Measurements from ENCODE around the gene LRBA.

The LRBA gene

DNA sequence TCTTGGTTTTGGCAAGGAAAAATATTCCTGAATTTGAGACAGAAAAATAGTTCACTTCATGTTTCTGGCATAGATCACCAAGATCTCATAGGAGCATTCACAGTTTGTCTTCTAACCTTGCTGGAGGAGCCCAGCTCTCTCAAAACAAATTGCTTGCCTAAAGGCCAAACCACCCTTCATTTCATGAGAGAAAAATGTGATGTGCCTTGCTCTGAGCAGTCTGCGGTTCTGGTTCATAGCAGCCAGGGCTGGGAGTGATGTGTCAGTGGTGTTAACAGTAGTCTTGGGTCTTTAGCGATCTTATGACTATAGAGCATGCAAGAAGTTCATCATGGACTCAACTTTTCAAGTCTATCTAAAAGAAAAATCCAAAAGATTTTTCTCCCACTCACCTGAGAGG is 753.5 kb downstream of the LRBA start:
- DNase-seq (ENCODE audit: insufficient read length, low spot score): no peak
- no peak for FAIRE-seq

- FAIRE-seq (no peak), DNase-seq (ENCODE audit: insufficient read length, low spot score) (no peak)
These were observed 755.1 kb downstream of the LRBA start for GRCh38 chr4:150259861-150260567.

DNA sequence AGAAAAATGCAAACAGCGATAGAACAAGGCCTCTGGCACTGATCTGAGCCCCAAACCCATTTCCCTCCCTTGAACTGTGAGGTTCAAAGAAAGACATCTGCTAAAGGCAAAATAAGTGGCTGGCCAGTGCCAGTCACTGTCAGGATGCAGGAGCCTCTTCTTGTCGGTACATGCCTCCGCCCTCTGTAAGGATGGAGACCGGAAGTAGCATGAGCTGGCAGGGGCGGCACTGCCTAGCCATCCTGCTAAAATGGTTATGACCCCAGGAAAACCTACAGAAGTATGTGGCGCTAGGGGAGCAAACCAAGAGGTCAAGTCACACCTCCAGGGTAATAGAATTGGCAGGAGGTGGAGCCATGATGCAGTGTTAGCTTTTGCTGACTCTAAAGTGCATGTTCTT is 756.5 kb downstream of the LRBA start:
- FAIRE-seq: no peak
- no peak for DNase-seq (ENCODE audit: insufficient read length, low spot score)

- FAIRE-seq (no peak), DNase-seq (ENCODE audit: insufficient read length, low spot score) (no peak)
These were observed 758.0 kb downstream of the LRBA start for GRCh38 chr4:150256841-150257730.

DNA sequence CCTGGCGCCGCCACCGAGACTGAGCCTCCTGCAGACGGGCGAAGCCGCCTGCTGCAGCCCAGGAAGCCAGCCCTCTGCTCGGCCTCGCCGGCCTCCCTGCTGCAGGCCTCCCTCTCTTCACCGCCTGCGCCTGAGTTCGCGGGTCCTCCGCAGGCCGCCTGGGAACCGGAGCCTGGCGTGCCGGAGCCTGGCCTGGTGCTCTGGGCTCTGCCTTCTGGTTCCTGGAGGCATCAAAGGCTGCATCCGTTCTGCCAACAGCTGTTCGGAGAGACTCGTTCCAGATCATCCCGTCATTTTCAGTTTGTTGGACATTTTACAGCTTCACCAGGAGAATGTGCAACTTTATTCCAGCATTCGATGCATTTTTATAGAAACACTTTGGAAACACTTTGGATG is 758.9 kb downstream of the LRBA start:
- no peak for DNase-seq (ENCODE audit: insufficient read length, low spot score)
- FAIRE-seq: no peak

DNA sequence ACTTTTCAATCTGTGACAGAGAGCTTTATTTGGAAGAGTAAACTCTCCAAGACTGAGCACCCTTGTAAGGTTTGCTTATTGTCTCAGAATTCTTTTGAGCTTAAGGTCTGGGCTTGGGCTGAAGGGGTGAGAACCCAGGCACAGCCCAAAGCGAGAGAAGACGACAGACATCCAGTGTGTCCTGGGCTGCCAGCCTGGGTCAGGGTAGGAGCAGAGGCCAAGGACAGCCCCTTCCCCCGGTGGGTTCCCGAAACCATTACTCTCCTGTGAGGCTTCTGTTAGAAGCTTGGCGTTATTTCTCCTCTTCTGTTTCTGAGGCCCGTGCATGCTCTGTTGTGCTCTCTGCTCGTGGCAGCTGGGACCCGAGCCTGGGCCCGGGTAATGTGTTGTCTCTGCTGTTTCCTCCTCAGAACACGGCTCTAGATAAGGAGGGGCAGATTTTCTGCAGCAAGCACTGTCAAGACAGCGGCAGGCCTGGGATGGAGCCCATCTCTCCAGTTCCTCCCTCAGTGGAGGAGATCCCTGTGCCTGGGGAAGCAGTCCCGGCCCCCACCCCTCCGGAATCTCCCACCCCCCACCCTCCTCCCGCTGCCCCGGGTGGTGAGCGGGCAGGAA is 759.4 kb downstream of the LRBA start:
- DNase-seq (ENCODE audit: insufficient read length, low spot score): no peak

DNA sequence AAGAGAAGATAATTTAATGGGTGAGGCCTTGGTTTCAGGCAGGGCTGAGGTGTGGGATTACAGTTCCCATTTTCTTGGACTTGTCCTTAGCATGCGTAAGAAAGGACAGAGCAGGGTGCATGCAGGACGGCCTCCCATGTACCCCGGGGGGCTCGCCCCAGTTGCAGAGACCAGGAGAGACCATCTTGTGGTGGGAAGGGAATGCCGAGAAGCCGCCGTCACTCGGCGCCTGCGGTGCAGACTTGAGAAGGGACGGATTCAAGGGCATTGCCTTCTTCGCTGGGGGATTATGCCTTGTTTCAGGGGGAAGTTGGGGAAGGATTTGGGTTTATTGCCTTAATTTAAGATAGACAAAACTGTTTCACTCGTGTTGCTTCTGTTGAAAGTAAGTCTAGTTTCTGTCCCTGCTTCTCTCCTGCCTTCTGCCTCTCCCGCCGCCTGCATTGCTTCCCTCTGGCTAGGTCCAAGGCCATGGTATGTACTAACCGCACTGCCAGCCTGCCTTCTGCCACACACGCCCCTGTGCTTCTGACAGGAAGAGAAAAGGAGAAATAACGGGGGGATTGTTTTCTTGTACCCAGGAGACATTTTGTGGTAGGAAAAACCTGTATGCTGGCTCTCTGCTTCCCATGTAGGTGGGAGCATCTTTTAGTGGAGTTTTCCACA is 761.0 kb downstream of the LRBA start:
- no peak for FAIRE-seq
- DNase-seq (ENCODE audit: insufficient read length, low spot score): no peak

More for the DNA sequence above, 759.4 kb downstream of the LRBA start:
- no peak for FAIRE-seq

DNA sequence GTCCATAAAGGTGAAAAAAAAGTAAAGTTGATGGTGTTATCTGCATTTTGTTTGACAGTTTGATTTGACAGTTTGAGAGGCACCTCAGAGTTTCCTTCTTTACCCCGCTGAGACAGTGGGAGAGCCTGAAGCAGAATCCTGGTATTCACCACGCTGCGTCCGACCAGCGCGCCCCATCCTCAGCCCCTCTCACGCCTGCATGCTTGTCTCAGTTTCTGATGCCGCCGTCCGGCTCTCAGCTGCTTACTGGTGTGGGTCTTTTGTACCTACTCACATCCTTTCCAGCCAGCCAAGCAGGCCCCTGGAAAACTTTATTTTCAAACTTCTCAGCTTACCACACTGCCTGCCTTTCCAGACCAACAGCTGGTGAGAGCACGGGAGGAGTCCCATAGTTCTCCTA is 761.7 kb downstream of the LRBA start:
- no peak for DNase-seq (ENCODE audit: insufficient read length, low spot score)
- FAIRE-seq: no peak

DNA sequence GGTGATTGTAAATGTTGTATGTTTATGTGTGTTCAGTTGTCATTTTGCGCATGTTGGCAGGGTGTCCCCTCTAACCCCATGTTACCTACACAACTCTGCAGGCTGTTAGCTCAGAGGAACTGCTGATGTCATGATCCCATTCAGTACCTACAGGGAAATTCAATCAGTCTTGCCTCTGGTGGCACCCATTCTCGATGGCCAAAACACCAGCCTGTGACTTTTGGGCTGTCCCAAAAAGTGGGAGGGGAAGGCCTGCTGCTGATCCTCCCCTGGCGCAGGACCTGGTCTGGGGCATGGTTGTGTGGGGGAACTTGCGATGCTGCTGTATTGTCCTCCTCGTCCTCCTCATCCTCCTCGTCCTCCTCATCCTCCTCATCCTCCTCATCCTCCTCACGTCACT is 762.3 kb downstream of the LRBA start:
- DNase-seq (ENCODE audit: insufficient read length, low spot score) (no peak), FAIRE-seq (no peak)

DNA sequence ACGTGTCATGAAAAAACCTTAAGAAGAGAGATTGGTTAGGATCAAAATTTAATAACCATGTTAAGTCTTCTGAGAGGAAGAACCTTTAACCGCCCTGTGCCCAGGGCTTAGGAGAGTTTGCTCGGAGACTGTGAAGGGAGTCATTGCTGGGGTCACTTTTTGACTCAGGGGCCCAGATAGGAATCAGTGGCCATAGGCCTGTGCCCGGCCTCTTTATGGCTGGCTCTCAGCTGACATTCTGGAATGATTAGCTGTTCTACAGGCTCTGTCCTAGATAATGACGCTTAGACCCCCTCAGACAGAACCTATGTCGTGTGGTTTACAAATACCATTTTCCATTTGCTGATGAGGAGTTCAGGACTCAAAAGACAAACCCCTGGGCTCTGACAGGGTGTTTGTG is 762.8 kb downstream of the LRBA start:
- FAIRE-seq (no peak), DNase-seq (ENCODE audit: insufficient read length, low spot score) (no peak)

DNA sequence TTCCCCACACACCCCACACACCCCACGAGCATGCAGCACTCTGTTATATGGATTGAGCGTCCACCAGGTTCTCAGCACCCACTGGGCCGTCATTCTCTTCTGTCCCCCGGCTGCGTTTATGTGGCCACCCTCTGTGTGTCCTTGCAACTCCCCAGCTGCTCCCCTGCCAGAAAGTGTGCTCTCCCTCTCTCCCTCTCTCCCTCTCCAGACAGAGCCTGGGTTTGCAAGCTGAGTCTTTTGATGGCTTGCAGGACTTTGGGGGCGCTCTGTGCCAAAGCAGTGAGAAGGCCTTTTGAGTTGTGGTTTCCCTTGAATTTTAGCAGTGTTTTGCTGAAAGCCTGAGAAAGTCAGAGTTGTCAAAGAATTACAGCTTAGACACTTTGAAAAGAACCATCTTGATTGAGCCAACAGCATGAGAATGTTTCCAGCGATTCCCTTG is 763.3 kb downstream of the LRBA start:
- FAIRE-seq (no peak), DNase-seq (ENCODE audit: insufficient read length, low spot score) (no peak)

GRCh38 chr4:150250998-150251651 is 764.0 kb downstream of the LRBA start:
- no peak for DNase-seq (ENCODE audit: insufficient read length, low spot score)
- no peak for FAIRE-seq

GRCh38 chr4:150250293-150250997 is 764.6 kb downstream of the LRBA start:
- FAIRE-seq: no peak
- no peak for DNase-seq (ENCODE audit: insufficient read length, low spot score)

GRCh38 chr4:150248181-150248580 is 766.9 kb downstream of the LRBA start:
- no peak for FAIRE-seq
- no peak for DNase-seq (ENCODE audit: insufficient read length, low spot score)

GRCh38 chr4:150247184-150247583 is 767.9 kb downstream of the LRBA start:
- FAIRE-seq: no peak
- no peak for DNase-seq (ENCODE audit: insufficient read length, low spot score)

DNA sequence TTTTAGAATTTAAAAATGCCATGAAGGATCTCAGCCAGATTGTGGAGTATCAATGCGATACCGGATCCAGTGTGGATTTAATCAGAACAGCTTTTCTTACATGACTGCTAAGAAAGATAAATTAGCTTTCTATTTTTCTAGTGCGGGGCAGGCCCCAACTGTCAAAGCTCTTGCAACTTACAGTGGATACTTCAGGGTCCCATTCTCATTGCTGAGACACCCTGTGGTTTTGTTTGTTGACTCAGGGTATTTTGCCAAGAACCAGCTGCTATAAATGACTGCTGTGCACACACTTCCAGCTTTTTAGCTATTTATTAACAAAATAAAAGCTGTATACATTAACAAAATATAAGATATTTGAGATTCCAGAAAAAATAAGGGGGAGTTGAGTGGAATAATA is 770.5 kb downstream of the LRBA start:
- DNase-seq (ENCODE audit: insufficient read length, low spot score): no peak
- FAIRE-seq: no peak

- FAIRE-seq (no peak), DNase-seq (ENCODE audit: insufficient read length, low spot score) (no peak)
These were observed 771.2 kb downstream of the LRBA start for GRCh38 chr4:150243932-150244331.

- peak; percentile 54 for FAIRE-seq
These were observed 772.1 kb downstream of the LRBA start for GRCh38 chr4:150242820-150243458.

GRCh38 chr4:150240011-150240410 is 775.1 kb downstream of the LRBA start:
- DNase-seq (ENCODE audit: insufficient read length, low spot score) (no peak), FAIRE-seq (no peak)

More at GRCh38 chr4:150242820-150243458, 772.1 kb downstream of the LRBA start:
- peak; percentile 15 for DNase-seq (ENCODE audit: insufficient read length, low spot score)
